B cell (primary cell): ENCODE measurements around the gene CPEB3. TPM values are rescaled to one million over a fixed set of nuclear protein-coding genes. Genes with fewer than 3 reads are reported as not detected.

Experiments
- ATAC-seq: fragments of 200-7000 bp; cut with Tn5 transposase; one replicate; pipeline ENCODE4 v1.10.0; 2021; ENCODE audit warnings: low read depth, mild to moderate bottlenecking, moderate number of reproducible peaks, moderate library complexity
- CTCF ChIA-PET: fragments of 350-600 bp; sonication (Branson Sonifier 250); formaldehyde crosslinking; loops from one replicate; lab custom pipeline; 2021; ENCODE audit warnings: antibody characterized with exemption, inconsistent platforms; lab: Charles Lee
- POLR2A ChIA-PET: fragments of 350-600 bp; sonication (Branson Sonifier 250); formaldehyde crosslinking; loops from one replicate; lab custom pipeline; 2021; ENCODE audit warnings: antibody characterized with exemption; lab: Charles Lee
- DNase-seq: peaks from one replicate; pipeline ENCODE4 v3.0.0; 2013
- H2AFZ ChIP-seq: 2 replicates; pipeline ENCODE4 v1.6.1; 2012; ENCODE audit warnings: mild to moderate bottlenecking, low read depth, low read length; ENCODE audit not compliant: insufficient read depth, poor library complexity, severe bottlenecking
- H3K27ac ChIP-seq, 2 donors: 1 replicate in 1 of 2; 2 replicates in 1 of 2; pipeline ENCODE4 v1.5.1; 2012 to 2013; ENCODE audit warnings: low read length in 2 of 2, mild to moderate bottlenecking in 2 of 2, moderate library complexity in 1 of 2
- H3K27me3 ChIP-seq, 4 experiments: fragments of 200-600 bp in 1 of 4; sonication (generic) in 1 of 4; replicated peaks in 1 of 4; 1 replicate in 2 of 4; 2 replicates in 2 of 4; pipeline versions ENCODE4 v1.6.1 to v1.7.0; 2013 to 2016; ENCODE audit warnings: low read length in 3 of 4, mild to moderate bottlenecking in 2 of 4, mixed read lengths in 1 of 4, moderate library complexity in 1 of 4; ENCODE audit not compliant: insufficient read depth in 4 of 4, control insufficient read depth in 3 of 4; ENCODE audit errors: control extremely low read depth in 1 of 4
- H3K36me3 ChIP-seq, 2 experiments: replicated peaks in 1 of 2; 1 replicate in 1 of 2; 2 replicates in 1 of 2; pipeline versions ENCODE4 v1.6.1 to v1.7.1; 2013; ENCODE audit warnings: low read length in 1 of 2; ENCODE audit not compliant: insufficient read depth in 2 of 2, control insufficient read depth in 1 of 2; ENCODE audit errors: control extremely low read depth in 1 of 2, extremely low read depth in 1 of 2
- H3K4me1 ChIP-seq, 2 donors: fragments of 200-600 bp in 1 of 2; sonication (generic) in 1 of 2; 1 replicate in 1 of 2; 2 replicates in 1 of 2; pipeline versions ENCODE4 v1.5.1 to v1.6.1; 2013 to 2017; ENCODE audit warnings: low read length in 2 of 2; ENCODE audit not compliant: control insufficient read depth in 2 of 2, insufficient read depth in 2 of 2
- H3K4me2 ChIP-seq: replicated peaks from 2 replicates; pipeline ENCODE3; 2012; ENCODE audit warnings: mild to moderate bottlenecking, low read depth, low read length; ENCODE audit not compliant: poor library complexity, severe bottlenecking
- H3K4me3 ChIP-seq, 5 experiments: fragments of 200-600 bp in 1 of 5; sonication (generic) in 1 of 5; 1 replicate in 3 of 5; 2 replicates in 2 of 5; pipeline versions ENCODE4 v1.5.1 to v1.7.0; 2011 to 2016; ENCODE audit warnings: low read length in 4 of 5, mild to moderate bottlenecking in 4 of 5, low read depth in 2 of 5, control low read depth in 1 of 5, moderate library complexity in 1 of 5; ENCODE audit not compliant: insufficient read depth in 1 of 5; ENCODE audit errors: control extremely low read depth in 1 of 5, extremely low read depth in 1 of 5
- H3K79me2 ChIP-seq: fragments of 200-600 bp; sonication (generic); one replicate; pipeline ENCODE4 v1.6.0; 2016; ENCODE audit warnings: low read length; ENCODE audit not compliant: control insufficient read depth, insufficient read depth
- H3K9ac ChIP-seq: fragments of 200-600 bp; sonication (generic); 2 replicates; pipeline ENCODE4 v1.6.1; 2017; ENCODE audit warnings: mild to moderate bottlenecking, low read length, moderate library complexity
- H3K9me3 ChIP-seq, 3 donors: one replicate each; pipeline versions ENCODE4 v1.6.1 to v1.7.1; 2013; ENCODE audit warnings: low read length in 2 of 3; ENCODE audit not compliant: control insufficient read depth in 2 of 3, insufficient read depth in 1 of 3; ENCODE audit errors: control extremely low read depth in 1 of 3
- H4K20me1 ChIP-seq: 2 replicates; pipeline ENCODE4 v1.6.0; 2012; ENCODE audit warnings: mild to moderate bottlenecking, low read length; ENCODE audit not compliant: insufficient read depth, control insufficient read depth, poor library complexity, severe bottlenecking
- H3K27ac Mint-ChIP-seq: one replicate; pipeline ENCODE4 v1.8.0; 2021; ENCODE audit warnings: mixed read lengths
- H3K27me3 Mint-ChIP-seq: one replicate; pipeline ENCODE4 v1.8.0; 2021; ENCODE audit warnings: mixed read lengths
- H3K4me1 Mint-ChIP-seq: one replicate; pipeline ENCODE4 v1.8.0; 2021; ENCODE audit warnings: mixed read lengths
- H3K4me3 Mint-ChIP-seq: one replicate; pipeline ENCODE4 v1.8.0; 2021; ENCODE audit warnings: mixed read lengths
- H3K9me3 Mint-ChIP-seq: one replicate; pipeline ENCODE4 v1.8.0; 2022; ENCODE audit warnings: mixed read lengths; ENCODE audit not compliant: insufficient read depth
- EZH2 ChIP-seq: IDR thresholded peaks from 2 replicates; pipeline ENCODE4 v1.6.1; 2012; ENCODE audit warnings: borderline replicate concordance, low read depth, mild to moderate bottlenecking, moderate library complexity, low read length; ENCODE audit not compliant: insufficient read depth, poor library complexity, severe bottlenecking
- WGBS: methylation state at CpG from one replicate; pipeline ENCODE4 v1.1.5; 2013; ENCODE audit warnings: missing lambda C conversion rate; ENCODE audit not compliant: insufficient coverage; 5-methylcytosine and 5-hydroxymethylcytosine counted together
- intact Hi-C: fragments of 100-400 bp; cut with micrococcal nuclease; formaldehyde crosslinking; loops from one replicate; pipeline ENCODE4 v1.10.0; 2022
- polyA plus RNA-seq: library from polyadenylated mRNA; depleted of rRNA; stranded (reverse); fragments of >200 nt; gene quantifications from 2 replicates; pipeline ENCODE4 v1.2.3, GENCODE V29; 2012
- total RNA-seq, 2 donors: library from RNA; stranded (reverse); fragments of 120-200 nt in 1 of 2; gene quantifications; 1 replicate in 1 of 2; 2 replicates in 1 of 2; pipeline versions ENCODE4 v1.2.3 to v1.2.4, GENCODE V29; 2013 to 2022
- TF ChIP-seq, protein P1 (sequence below): fragments of 200-600 bp; IDR thresholded peaks from one replicate; pipeline ENCODE4 v1.8.0; 2022; ENCODE audit warnings: antibody characterized with exemption, mild to moderate bottlenecking

Gene CPEB3
- total and polyA plus RNA-seq, 2 donors (not counting 1 experiment from before 2014, with no cell fraction given), result 1.6 to 6.7 TPM

DNA sequence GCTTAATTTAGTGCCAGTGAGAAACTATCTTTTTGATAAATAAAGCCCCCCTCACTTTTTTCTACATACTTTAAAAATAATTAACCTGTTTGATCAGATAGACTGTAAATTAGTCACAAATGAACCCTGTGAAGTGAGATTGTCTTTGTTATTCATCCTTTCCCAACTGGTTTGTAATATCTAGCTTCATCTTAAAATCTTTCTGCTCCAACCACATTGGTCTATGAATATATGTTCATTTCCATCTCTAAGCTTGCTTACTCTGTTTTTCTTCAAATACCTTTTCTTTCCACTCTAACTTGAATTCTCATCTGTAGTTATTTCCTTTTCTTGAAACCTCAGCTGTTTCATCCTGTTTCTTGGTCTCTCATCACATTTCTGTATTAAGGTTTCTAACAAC, 12.2 kb upstream of the CPEB3 start:
- Histone ChIP-seq H3K4me2 (no peak overlapping the region), H4K20me1 (peaks cover 67% of the 10 kb centered on the region), H2AFZ (no peak overlapping the region), H3K27ac (no peak overlapping the region), H3K36me3 (peaks cover 6 to 9% of the 10 kb centered on the region in 2 experiments), H3K4me3 (no peak overlapping the region), H3K27me3 (no peaks in the 10 kb centered on the region), H3K79me2 (peaks cover 95% of the 10 kb centered on the region), H3K4me1 (no peaks in the 10 kb centered on the region), H3K9me3 (no peaks in the 10 kb centered on the region), H3K9ac (no peak overlapping the region)
- Mint-ChIP-seq H3K27me3 (no peaks in the 10 kb centered on the region), H3K9me3 (no peaks in the 10 kb centered on the region), H3K27ac (no peak overlapping the region), H3K4me1 (peaks cover 36% of the 10 kb centered on the region), H3K4me3 (no peak overlapping the region)
- CTCF ChIA-PET, result interaction anchor here (3.5 kb wide), 1 partner anchor 215 kb away, joined by 14 read pairs; no protein-coding TSS in a partner anchor
- DNase-seq (no peak), ATAC-seq (no peak)
- POLR2A ChIA-PET, result no interaction called here
- TF ChIP-seq, protein P1, sequence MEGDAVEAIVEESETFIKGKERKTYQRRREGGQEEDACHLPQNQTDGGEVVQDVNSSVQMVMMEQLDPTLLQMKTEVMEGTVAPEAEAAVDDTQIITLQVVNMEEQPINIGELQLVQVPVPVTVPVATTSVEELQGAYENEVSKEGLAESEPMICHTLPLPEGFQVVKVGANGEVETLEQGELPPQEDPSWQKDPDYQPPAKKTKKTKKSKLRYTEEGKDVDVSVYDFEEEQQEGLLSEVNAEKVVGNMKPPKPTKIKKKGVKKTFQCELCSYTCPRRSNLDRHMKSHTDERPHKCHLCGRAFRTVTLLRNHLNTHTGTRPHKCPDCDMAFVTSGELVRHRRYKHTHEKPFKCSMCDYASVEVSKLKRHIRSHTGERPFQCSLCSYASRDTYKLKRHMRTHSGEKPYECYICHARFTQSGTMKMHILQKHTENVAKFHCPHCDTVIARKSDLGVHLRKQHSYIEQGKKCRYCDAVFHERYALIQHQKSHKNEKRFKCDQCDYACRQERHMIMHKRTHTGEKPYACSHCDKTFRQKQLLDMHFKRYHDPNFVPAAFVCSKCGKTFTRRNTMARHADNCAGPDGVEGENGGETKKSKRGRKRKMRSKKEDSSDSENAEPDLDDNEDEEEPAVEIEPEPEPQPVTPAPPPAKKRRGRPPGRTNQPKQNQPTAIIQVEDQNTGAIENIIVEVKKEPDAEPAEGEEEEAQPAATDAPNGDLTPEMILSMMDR, result no peak
- no peak for TF ChIP-seq EZH2
- intact Hi-C loops, result no loop called here

DNA sequence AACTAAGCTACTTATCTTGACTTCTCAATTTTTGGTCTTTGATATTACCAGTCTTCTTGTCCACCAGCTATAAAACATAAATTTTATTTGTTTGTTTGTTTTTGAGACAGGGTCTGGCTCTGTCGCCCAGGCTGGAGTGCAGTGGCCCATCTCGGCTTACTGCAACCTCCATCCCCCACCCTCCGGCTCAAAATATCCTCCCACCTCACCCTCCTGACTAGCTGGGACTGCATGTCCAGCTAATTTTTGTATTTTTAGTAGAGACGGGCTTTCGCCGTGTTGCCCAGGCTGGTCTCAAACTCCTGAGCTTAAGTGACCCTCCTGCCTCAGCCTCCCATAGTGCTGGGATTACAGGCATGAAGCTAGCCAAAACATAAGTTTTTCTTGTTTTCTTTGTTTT, 7.6 kb upstream of the CPEB3 start:
- CTCF ChIA-PET, result interaction anchor here (1.2 to 1.6 kb wide), 2 partner anchors 8 to 211 kb away, joined by 3 to 7 read pairs; no protein-coding TSS in a partner anchor
- no peaks in the 10 kb centered on the region for H3K27me3 ChIP-seq
- no peak overlapping the region for H3K27ac ChIP-seq
- H3K27me3 Mint-ChIP-seq, result no peaks in the 10 kb centered on the region
- ATAC-seq, result no peak
- H3K36me3 ChIP-seq, result peaks cover 6 to 9% of the 10 kb centered on the region in 2 experiments
- no peak overlapping the region for H3K9ac ChIP-seq
- no peaks in the 10 kb centered on the region for H3K9me3 Mint-ChIP-seq
- H3K4me1 ChIP-seq, result peaks cover 7 to 8% of the 10 kb centered on the region in 2 donors
- peaks cover 96% of the 10 kb centered on the region for H3K79me2 ChIP-seq
- H3K9me3 ChIP-seq, result no peaks in the 10 kb centered on the region
- H3K27ac Mint-ChIP-seq, result no peak overlapping the region
- H4K20me1 ChIP-seq, result peaks cover 60% of the 10 kb centered on the region
- no CpG with 5 or more reads among the region's 6 CpGs for WGBS
- no peak for DNase-seq
- H3K4me3 ChIP-seq, result no peak overlapping the region
- intact Hi-C loops, result loop anchor here (10.0 kb wide), 1 partner anchor 546 kb away; the partner anchor contains the start of gene EXOC6
- H3K4me3 Mint-ChIP-seq, result no peak overlapping the region
- H2AFZ ChIP-seq, result no peak overlapping the region
- POLR2A ChIA-PET, result interaction anchor here (0.6 kb wide), 1 partner anchor 236 kb away, joined by 5 read pairs; no protein-coding TSS in a partner anchor
- TF ChIP-seq EZH2, result no peak
- TF ChIP-seq, protein P1, result no peak
- no peak overlapping the region for H3K4me2 ChIP-seq
- peaks cover 33% of the 10 kb centered on the region for H3K4me1 Mint-ChIP-seq
